Measurements from ENCODE around the gene PTPRD.

PTPRD gene

GRCh38 chr9:8863886-8864544 is 1748.8 kb downstream of the PTPRD start:
- DNase-seq (ENCODE audit: low read depth) = no peak

- no peak for DNase-seq (ENCODE audit: low read depth)
Observed at GRCh38 chr9:8863069-8863468, 1749.7 kb downstream of the PTPRD start.

- no peak for DNase-seq (ENCODE audit: low read depth)
Observed at GRCh38 chr9:8860925-8861324, 1751.9 kb downstream of the PTPRD start.

- DNase-seq (ENCODE audit: low read depth) = no peak
Observed at GRCh38 chr9:8860086-8860485, 1752.7 kb downstream of the PTPRD start.

GRCh38 chr9:8859416-8859815 is 1753.4 kb downstream of the PTPRD start:
- DNase-seq (ENCODE audit: low read depth) = no peak

GRCh38 chr9:8858596-8859161 is 1754.1 kb downstream of the PTPRD start:
- DNase-seq (ENCODE audit: low read depth) = no peak

GRCh38 chr9:8857926-8858595 is 1754.7 kb downstream of the PTPRD start:
- DNase-seq (ENCODE audit: low read depth) = no peak

- no peak for DNase-seq (ENCODE audit: low read depth)
Observed at GRCh38 chr9:8857068-8857925, 1755.5 kb downstream of the PTPRD start.

- no peak for DNase-seq (ENCODE audit: low read depth)
Observed at GRCh38 chr9:8856396-8857067, 1756.3 kb downstream of the PTPRD start.

GRCh38 chr9:8855046-8855445 is 1757.8 kb downstream of the PTPRD start:
- no peak for DNase-seq (ENCODE audit: low read depth)

GRCh38 chr9:8852301-8852864 is 1760.4 kb downstream of the PTPRD start:
- no peak for DNase-seq (ENCODE audit: low read depth)

- no peak for DNase-seq (ENCODE audit: low read depth)
Observed at GRCh38 chr9:8850914-8851313, 1761.9 kb downstream of the PTPRD start.

- no peak for DNase-seq (ENCODE audit: low read depth)
Observed at GRCh38 chr9:8845808-8846207, 1767.0 kb downstream of the PTPRD start.

- no peak for DNase-seq (ENCODE audit: low read depth)
Observed at GRCh38 chr9:8845376-8845775, 1767.4 kb downstream of the PTPRD start.

- DNase-seq (ENCODE audit: low read depth) = no peak
Observed at GRCh38 chr9:8844549-8844948, 1768.3 kb downstream of the PTPRD start.

- DNase-seq (ENCODE audit: low read depth) = no peak
Observed at GRCh38 chr9:8842402-8843193, 1770.2 kb downstream of the PTPRD start.

- DNase-seq (ENCODE audit: low read depth) = no peak
Observed at GRCh38 chr9:8838136-8838535, 1774.7 kb downstream of the PTPRD start.

- DNase-seq (ENCODE audit: low read depth) = no peak
Observed at GRCh38 chr9:8835291-8835690, 1777.5 kb downstream of the PTPRD start.

- DNase-seq (ENCODE audit: low read depth) = no peak
Observed at GRCh38 chr9:8832955-8833354, 1779.8 kb downstream of the PTPRD start.

- no peak for DNase-seq (ENCODE audit: low read depth)
Observed at GRCh38 chr9:8832386-8832785, 1780.4 kb downstream of the PTPRD start.

- DNase-seq (ENCODE audit: low read depth) = no peak
Observed at GRCh38 chr9:8831568-8831967, 1781.2 kb downstream of the PTPRD start.
